Measurements from ENCODE around the gene NPY5R.

Gene NPY5R

DNA sequence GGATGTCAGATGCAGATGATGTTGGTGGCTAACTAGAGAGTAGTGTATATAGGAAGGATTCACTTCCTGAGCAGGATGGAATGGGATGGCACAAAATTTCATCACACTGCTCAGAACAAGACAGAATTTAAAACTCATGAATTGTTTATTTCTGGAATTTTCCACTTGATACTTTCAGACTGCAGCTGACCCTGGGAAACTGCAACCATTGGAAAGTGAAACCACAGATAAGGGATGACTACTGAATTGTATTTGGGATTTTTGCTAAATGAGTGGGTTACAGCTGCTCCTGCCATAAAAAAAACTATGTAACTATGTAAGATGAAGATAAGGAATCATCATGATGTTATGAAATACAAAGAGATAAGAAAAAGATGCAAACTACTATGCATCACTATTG lies 51.4 kb downstream of the NPY5R start:
- Histone ChIP-seq H3K9ac (ENCODE audit: low read length) (no peak overlapping the region), H3K9me2 (ENCODE audit: low read depth, low read length) (no peaks in the 10 kb centered on the region), H3K4me3 (ENCODE audit: low read depth, low read length, poor library complexity, severe bottlenecking) (no peak overlapping the region), H3K9me3 (ENCODE audit: low read length) (no peaks in the 10 kb centered on the region), H4K20me1 (ENCODE audit: insufficient read depth, low read length) (no peaks in the 10 kb centered on the region), H3F3A (ENCODE audit: insufficient read depth, low read length) (no peaks in the 10 kb centered on the region), H3K79me2 (ENCODE audit: insufficient read depth, low read length) (no peaks in the 10 kb centered on the region), H2AFZ (ENCODE audit: low read length) (no peak overlapping the region), H3K4me2 (ENCODE audit: low read length) (no peak overlapping the region), H3K27me3 (ENCODE audit: insufficient read depth, low read length) (no peaks in the 10 kb centered on the region), H3K27ac (ENCODE audit: low read depth, low read length, poor library complexity, severe bottlenecking) (no peak overlapping the region), H3K36me3 (ENCODE audit: insufficient read depth, low read length) (no peaks in the 10 kb centered on the region), H3K4me1 (ENCODE audit: insufficient read depth, low read length, severe bottlenecking) (no peaks in the 10 kb centered on the region)
- TF ChIP-seq, protein P1, sequence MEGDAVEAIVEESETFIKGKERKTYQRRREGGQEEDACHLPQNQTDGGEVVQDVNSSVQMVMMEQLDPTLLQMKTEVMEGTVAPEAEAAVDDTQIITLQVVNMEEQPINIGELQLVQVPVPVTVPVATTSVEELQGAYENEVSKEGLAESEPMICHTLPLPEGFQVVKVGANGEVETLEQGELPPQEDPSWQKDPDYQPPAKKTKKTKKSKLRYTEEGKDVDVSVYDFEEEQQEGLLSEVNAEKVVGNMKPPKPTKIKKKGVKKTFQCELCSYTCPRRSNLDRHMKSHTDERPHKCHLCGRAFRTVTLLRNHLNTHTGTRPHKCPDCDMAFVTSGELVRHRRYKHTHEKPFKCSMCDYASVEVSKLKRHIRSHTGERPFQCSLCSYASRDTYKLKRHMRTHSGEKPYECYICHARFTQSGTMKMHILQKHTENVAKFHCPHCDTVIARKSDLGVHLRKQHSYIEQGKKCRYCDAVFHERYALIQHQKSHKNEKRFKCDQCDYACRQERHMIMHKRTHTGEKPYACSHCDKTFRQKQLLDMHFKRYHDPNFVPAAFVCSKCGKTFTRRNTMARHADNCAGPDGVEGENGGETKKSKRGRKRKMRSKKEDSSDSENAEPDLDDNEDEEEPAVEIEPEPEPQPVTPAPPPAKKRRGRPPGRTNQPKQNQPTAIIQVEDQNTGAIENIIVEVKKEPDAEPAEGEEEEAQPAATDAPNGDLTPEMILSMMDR (IDR thresholded peaks at IDR 0.05; ENCODE audit: low read length): no peak

DNA sequence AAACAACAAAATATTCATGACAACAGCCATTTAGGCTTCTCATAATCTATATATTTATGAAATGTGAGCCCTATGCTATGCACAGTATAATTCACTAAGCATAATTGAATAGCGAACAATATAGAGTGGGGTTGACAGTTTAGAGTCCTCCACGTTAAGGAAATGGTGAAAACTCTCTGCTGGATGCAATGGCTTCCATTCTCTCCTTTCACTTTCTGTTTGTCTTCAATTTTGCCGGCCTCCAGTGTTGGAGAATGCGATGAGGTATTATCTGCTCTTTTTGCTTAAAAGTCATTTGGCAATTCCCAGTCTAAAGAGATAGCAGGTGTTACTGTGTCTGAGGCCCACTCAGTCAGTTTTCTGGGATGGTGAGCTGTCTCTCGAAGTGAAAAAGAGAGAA lies 52.1 kb downstream of the NPY5R start:
- H3K27ac ChIP-seq (ENCODE audit: low read depth, low read length, poor library complexity, severe bottlenecking): no peak overlapping the region
- H3K9me3 ChIP-seq (ENCODE audit: low read length): no peaks in the 10 kb centered on the region
- H3K79me2 ChIP-seq (ENCODE audit: insufficient read depth, low read length): no peaks in the 10 kb centered on the region
- H3K9me2 ChIP-seq (ENCODE audit: low read depth, low read length): no peaks in the 10 kb centered on the region
- H3K9ac ChIP-seq (ENCODE audit: low read length): no peak overlapping the region
- no peak overlapping the region for H3K4me2 ChIP-seq (ENCODE audit: low read length)
- TF ChIP-seq, protein P1 (IDR thresholded peaks at IDR 0.05; ENCODE audit: low read length): no peak
- no peak for TF ChIP-seq EZH2 (IDR thresholded peaks at IDR 0.05; ENCODE audit: borderline replicate concordance, low read length)
- H3K27me3 ChIP-seq (ENCODE audit: insufficient read depth, low read length): no peaks in the 10 kb centered on the region
- no peak overlapping the region for H3K4me3 ChIP-seq (ENCODE audit: low read depth, low read length, poor library complexity, severe bottlenecking)
- H4K20me1 ChIP-seq (ENCODE audit: insufficient read depth, low read length): no peaks in the 10 kb centered on the region
- H3F3A ChIP-seq (ENCODE audit: insufficient read depth, low read length): no peaks in the 10 kb centered on the region
- H3K36me3 ChIP-seq (ENCODE audit: insufficient read depth, low read length): no peaks in the 10 kb centered on the region
- no peaks in the 10 kb centered on the region for H3K4me1 ChIP-seq (ENCODE audit: insufficient read depth, low read length, severe bottlenecking)
- no peak overlapping the region for H2AFZ ChIP-seq (ENCODE audit: low read length)

DNA sequence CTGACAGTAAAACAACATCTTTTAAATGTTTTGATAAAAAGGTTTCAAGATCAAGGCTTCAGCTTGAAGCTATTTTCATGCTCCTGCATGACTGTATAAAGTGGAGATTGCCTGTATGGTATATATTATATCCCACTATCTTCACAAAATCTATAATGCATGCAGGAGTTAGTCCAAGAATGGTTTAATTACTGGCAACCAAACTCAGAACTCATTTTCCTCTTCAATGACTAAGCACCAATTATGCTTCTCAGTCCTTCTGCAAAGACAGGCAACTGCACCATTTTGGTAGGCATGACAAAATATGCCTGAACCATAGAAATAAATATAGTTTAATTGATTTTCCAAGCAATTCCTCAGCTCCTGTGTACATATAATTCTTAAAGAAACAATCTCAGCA lies 54.5 kb downstream of the NPY5R start:
- no peaks in the 10 kb centered on the region for H4K20me1 ChIP-seq (ENCODE audit: insufficient read depth, low read length)
- TF ChIP-seq EZH2 (IDR thresholded peaks at IDR 0.05; ENCODE audit: borderline replicate concordance, low read length): no peak
- TF ChIP-seq, protein P1 (IDR thresholded peaks at IDR 0.05; ENCODE audit: low read length): no peak
- no peak overlapping the region for H3K27ac ChIP-seq (ENCODE audit: low read depth, low read length, poor library complexity, severe bottlenecking)
- H3K4me3 ChIP-seq (ENCODE audit: low read depth, low read length, poor library complexity, severe bottlenecking): no peak overlapping the region
- H3K9me3 ChIP-seq (ENCODE audit: low read length): no peaks in the 10 kb centered on the region
- H2AFZ ChIP-seq (ENCODE audit: low read length): no peak overlapping the region
- H3K4me1 ChIP-seq (ENCODE audit: insufficient read depth, low read length, severe bottlenecking): no peaks in the 10 kb centered on the region
- H3K4me2 ChIP-seq (ENCODE audit: low read length): no peak overlapping the region
- H3K9ac ChIP-seq (ENCODE audit: low read length): no peak overlapping the region
- no peaks in the 10 kb centered on the region for H3K36me3 ChIP-seq (ENCODE audit: insufficient read depth, low read length)
- no peaks in the 10 kb centered on the region for H3K27me3 ChIP-seq (ENCODE audit: insufficient read depth, low read length)
- no peaks in the 10 kb centered on the region for H3K79me2 ChIP-seq (ENCODE audit: insufficient read depth, low read length)
- no peaks in the 10 kb centered on the region for H3K9me2 ChIP-seq (ENCODE audit: low read depth, low read length)
- no peaks in the 10 kb centered on the region for H3F3A ChIP-seq (ENCODE audit: insufficient read depth, low read length)

All from OCI-LY1 (cell line).